Neural crest cell (in vitro differentiated cells): ENCODE data around the gene MVB12B. TPM values are rescaled to one million over a fixed set of nuclear protein-coding genes. Genes with fewer than 3 reads are reported as not detected.
A peak's percentile ranks its signal among the peaks of the same experiment; 100 is the strongest.

Experiments
- DNase-seq: peaks from one replicate; pipeline ENCODE4 v3.0.0; 2021; ENCODE audit warnings: low read depth, mixed read lengths, low spot score
- H3K27ac Mint-ChIP-seq: one replicate; pipeline ENCODE4 v1.8.0; 2021; ENCODE audit warnings: mild to moderate bottlenecking, mixed read lengths; ENCODE audit not compliant: unreplicated experiment
- H3K27me3 Mint-ChIP-seq: 2 replicates; pipeline ENCODE4 v1.8.0; 2021; ENCODE audit warnings: low read depth, mild to moderate bottlenecking, mixed read lengths
- H3K36me3 Mint-ChIP-seq: 2 replicates; pipeline ENCODE4 v1.8.0; 2021; ENCODE audit warnings: low read depth, mild to moderate bottlenecking, mixed read lengths
- H3K4me1 Mint-ChIP-seq: 2 replicates; pipeline ENCODE4 v1.8.0; 2021; ENCODE audit warnings: mixed read lengths
- H3K4me3 Mint-ChIP-seq: one replicate; pipeline ENCODE4 v1.8.0; 2021; ENCODE audit warnings: mild to moderate bottlenecking, mixed read lengths
- H3K9me3 Mint-ChIP-seq: 2 replicates; pipeline ENCODE4 v1.8.0; 2021; ENCODE audit warnings: mixed read lengths
- CTCF ChIP-seq: fragments of 200-600 bp; sonication (generic); conservative IDR thresholded peaks from 2 replicates; pipeline ENCODE4 v1.5.0; 2021; ENCODE audit warnings: antibody characterized with exemption, mild to moderate bottlenecking
- total RNA-seq: library from RNA; stranded (reverse); gene quantifications from 2 replicates; pipeline ENCODE4 v1.2.1, GENCODE V29; 2021

Gene MVB12B
- total RNA-seq, 1 donor from 2014 or later = 68.1 TPM

- Mint-ChIP-seq H3K27ac (peak overlapping the region; percentile 63), H3K4me3 (no peak overlapping the region), H3K9me3 (peaks cover 11% of the 10 kb centered on the region), H3K27me3 (no peaks in the 10 kb centered on the region), H3K36me3 (peaks cover 6% of the 10 kb centered on the region), H3K4me1 (peaks cover 25% of the 10 kb centered on the region)
- no peak for TF ChIP-seq CTCF
- no peak for DNase-seq
Measured at GRCh38 chr9:126320158-126320922, 6.3 kb upstream of the MVB12B start.

GRCh38 chr9:126321742-126322141, 4.9 kb upstream of the MVB12B start:
- Mint-ChIP-seq H3K4me1 (peaks cover 34% of the 10 kb centered on the region), H3K27me3 (no peaks in the 10 kb centered on the region), H3K9me3 (peaks cover 11% of the 10 kb centered on the region), H3K4me3 (no peak overlapping the region), H3K27ac (peak overlapping the region; percentile 44), H3K36me3 (peaks cover 8% of the 10 kb centered on the region)
- no peak for DNase-seq
- TF ChIP-seq CTCF = no peak

- Mint-ChIP-seq H3K36me3 (peaks cover 17% of the 10 kb centered on the region), H3K4me3 (peak overlapping the region; percentile 94), H3K4me1 (peaks cover 47% of the 10 kb centered on the region), H3K9me3 (peaks cover 6% of the 10 kb centered on the region), H3K27ac (peak overlapping the region; percentile 96), H3K27me3 (no peaks in the 10 kb centered on the region)
- DNase-seq = no peak
- no peak for TF ChIP-seq CTCF
Measured at GRCh38 chr9:126325821-126326220, 808 bp upstream of the MVB12B start.

- Mint-ChIP-seq H3K4me3 (peak overlapping the region; percentile 96), H3K4me1 (peaks cover 55% of the 10 kb centered on the region), H3K27me3 (no peaks in the 10 kb centered on the region), H3K36me3 (peaks cover 14% of the 10 kb centered on the region), H3K9me3 (peaks cover 2% of the 10 kb centered on the region), H3K27ac (peak overlapping the region; percentile 99)
- no peak for DNase-seq
- no peak for TF ChIP-seq CTCF
Measured at GRCh38 chr9:126327006-126327713, 531 bp downstream of the MVB12B start.

- H3K36me3 Mint-ChIP-seq = peaks cover 14% of the 10 kb centered on the region
- no peaks in the 10 kb centered on the region for H3K27me3 Mint-ChIP-seq
- DNase-seq = no peak
- no peak for TF ChIP-seq CTCF
- peaks cover 2% of the 10 kb centered on the region for H3K9me3 Mint-ChIP-seq
- H3K4me3 Mint-ChIP-seq = peak overlapping the region; percentile 96
- H3K4me1 Mint-ChIP-seq = peaks cover 61% of the 10 kb centered on the region
- H3K27ac Mint-ChIP-seq = peak overlapping the region; percentile 99
Measured at GRCh38 chr9:126327714-126328185, 1.1 kb downstream of the MVB12B start.
